HG03571 (cell line): ENCODE measurements around the gene CD164.
"Not testable (repeated sequence)": the region's sequence is repeated elsewhere in the genome, so short reads cannot be mapped to it uniquely, and the experiment has no call there.

Source experiments
- ATAC-seq: cut with Tn5 transposase; IDR thresholded peaks from one replicate; pipeline ENCODE4 v1.9.1; 2021; ENCODE audit not compliant: unreplicated experiment

The CD164 gene

GRCh38 chr6:109377717-109378116, 4.5 kb downstream of the CD164 start:
- no peak for ATAC-seq

DNA sequence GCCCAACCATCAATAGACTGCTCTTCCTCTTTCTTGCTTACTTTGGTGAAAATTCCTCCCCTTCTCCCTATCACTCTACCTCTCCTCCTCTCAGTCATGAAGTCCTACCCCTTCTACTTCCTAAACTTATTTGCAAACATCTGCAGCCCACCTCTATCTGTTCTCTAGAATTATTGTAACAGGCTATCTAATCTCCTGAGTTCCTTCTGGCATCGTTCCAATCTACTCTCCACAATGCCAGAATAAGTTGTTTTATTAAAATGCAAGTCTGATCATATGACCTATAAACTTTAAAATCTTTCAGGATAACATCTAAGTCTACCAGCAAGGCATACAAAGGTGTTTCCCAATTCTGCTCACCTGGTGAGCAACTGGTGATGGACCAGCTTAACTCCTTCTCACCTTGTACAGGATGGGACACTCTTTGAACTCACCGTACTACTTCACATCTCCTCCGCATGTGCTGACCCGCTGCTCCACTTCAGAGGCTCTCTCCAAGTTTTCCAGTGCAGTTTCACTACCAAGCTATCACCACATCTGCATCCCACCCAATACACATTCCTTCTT, 7.9 kb downstream of the CD164 start:
- ATAC-seq = no peak

DNA sequence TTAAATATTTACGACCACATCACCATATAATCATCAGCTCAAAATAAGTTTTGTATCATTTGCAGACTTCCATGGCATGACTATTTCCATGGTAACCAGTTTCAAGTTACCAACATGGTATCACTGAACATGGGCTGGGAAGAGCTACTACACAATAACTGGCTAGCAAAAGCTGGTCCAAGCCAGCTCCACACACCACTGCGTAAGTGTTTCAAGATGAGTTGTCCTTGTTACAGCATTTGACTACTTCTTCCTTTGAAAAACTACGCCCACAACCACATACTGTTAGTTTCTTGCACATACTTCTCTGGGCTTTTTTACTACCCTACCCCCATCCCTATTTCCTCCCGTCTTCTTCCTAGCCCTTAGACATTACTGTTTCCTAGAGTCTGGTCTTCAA, 8.5 kb downstream of the CD164 start:
- peak; percentile 95 for ATAC-seq

DNA sequence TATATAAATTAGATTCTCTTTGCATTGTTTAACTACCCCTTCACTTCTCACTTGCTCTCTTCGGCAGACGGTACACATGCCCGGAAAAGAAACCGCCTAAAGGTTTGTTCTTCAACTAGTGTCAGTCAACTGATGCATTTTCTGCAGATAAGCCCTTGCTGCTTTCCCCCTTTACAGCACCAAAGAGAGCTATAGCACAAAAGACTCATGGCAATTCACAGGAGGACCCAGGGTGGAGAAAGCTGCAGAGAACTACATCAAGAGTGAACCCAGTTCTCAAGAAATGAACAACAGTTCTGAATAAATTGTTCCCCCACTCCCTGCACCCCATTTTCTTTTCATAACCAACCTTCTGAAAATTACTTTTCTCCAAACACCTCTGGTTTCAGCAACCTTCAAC, 8.9 kb downstream of the CD164 start:
- ATAC-seq = no peak

GRCh38 chr6:109372130-109372529, 10.1 kb downstream of the CD164 start:
- ATAC-seq = no peak

- no peak for ATAC-seq
Measured at GRCh38 chr6:109370792-109371191, 11.5 kb downstream of the CD164 start.

GRCh38 chr6:109370336-109370735, 11.9 kb downstream of the CD164 start:
- ATAC-seq = no peak

GRCh38 chr6:109369728-109370127, 12.5 kb downstream of the CD164 start:
- ATAC-seq = no peak

- ATAC-seq = not testable (repeated sequence)
Measured at GRCh38 chr6:109364382-109365078, 17.7 kb downstream of the CD164 start.

DNA sequence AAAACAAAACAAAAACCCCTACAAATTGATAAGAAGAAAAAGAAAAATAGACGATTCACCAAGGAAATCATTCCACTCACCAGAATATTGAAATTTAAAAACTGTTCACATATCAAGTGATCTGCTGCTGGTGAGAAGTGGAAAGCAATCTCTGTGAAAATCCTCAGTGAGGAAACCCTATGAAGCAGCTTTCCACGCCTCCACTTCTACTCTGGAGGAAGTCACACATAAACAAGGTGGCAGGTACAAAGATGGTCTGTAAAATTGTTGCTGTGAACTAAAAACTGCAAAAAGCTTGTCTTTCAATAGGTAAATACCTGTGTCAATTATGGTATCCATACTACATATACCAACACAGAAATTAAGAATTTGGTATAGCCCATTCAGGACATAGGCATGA, 18.5 kb downstream of the CD164 start:
- ATAC-seq = no peak

DNA sequence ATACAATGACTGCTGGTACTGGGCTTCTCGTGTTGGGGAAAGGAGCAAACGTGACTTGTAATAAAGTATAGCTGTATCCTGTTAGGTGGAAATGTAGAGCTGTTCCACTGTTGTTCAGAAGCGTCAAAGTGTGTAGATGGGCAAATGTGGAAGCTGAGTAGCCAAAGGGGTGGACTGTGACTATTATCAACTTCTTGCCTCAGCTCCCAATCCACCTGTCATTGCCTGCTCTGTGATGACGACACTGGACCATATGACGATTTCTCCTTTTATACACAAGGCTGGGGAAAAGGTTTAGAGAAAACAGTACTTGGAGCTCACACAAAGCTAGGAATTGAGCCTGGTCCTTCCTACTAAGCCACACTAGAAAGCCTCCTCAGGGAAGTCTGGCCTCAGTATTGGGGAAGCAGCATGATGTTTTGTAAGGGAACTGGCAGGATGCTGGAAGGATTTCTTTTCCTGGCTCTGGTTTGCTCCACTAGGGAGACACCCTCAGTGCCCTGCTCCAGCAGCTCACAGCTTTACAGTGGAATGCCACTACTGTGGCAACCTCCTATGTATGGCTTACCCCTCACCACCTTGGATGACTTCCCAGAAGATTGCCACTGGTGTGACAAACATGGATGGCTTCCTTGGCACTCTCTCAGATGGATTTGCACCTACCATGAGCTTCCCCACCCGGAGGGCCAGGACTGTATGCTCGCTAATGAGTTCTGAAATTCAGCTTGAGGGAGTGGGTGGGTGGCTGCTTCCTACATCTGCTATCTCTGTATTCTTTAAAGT, 20.0 kb downstream of the CD164 start:
- ATAC-seq = no peak

DNA sequence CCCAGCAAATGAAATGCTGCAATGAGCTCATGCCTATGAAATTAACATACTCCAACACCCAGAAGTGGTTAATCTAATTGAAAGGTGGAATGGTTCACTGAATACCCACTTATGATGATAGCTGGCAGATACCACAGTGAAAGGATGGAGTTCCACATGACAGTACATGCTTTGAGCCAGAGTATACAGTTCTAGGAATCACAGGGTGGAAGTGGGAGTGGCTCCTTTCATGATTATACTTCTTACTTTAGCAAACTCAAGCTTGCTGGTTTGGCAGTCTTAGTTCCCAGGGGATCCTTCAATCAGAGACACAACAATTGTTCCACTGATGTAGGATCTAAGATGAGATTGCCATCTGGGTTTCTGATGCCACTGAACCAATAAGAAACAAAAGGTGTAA, 21.5 kb downstream of the CD164 start:
- no peak for ATAC-seq

- ATAC-seq = no peak
Measured at GRCh38 chr6:109360281-109360680, 22.0 kb downstream of the CD164 start.

GRCh38 chr6:109359248-109359647, 23.0 kb downstream of the CD164 start:
- no peak for ATAC-seq

DNA sequence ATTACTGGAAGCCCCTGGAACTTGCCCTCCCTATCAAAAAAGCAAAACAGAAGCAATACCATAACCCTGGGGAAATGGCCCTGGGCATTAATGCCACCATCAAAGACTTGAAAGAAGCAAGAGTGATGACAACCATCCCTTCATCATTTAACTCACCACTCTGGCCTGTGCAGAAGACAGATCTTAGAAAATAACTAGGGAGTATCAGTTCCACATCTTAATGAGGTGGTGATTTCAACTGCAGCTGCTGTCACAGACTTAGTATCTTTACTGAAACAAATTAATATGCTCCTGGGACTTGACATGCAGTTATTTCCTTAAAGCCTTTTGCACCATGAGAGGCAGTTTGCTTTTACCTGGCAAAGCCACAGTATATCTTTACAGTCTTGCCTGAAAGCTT, 24.1 kb downstream of the CD164 start:
- no peak for ATAC-seq

DNA sequence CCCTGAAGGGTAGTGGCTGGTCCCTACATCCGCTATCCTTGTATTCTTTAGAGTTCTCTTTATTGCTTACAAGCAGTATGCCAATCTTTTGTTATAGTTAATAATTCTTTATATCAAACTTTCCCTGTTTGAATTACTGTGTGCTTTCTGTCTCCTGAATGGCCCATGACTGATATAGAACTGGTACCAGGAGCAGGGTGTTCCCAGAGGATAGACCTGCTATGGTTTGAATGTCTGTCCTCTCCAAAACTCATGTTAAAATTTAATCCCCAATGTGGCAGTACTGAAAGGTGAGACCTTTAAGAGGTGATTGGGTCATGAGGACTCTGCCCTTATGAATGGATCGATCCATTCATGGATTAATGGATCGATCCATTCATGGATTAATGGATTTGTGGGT, 26.0 kb downstream of the CD164 start:
- no peak for ATAC-seq

DNA sequence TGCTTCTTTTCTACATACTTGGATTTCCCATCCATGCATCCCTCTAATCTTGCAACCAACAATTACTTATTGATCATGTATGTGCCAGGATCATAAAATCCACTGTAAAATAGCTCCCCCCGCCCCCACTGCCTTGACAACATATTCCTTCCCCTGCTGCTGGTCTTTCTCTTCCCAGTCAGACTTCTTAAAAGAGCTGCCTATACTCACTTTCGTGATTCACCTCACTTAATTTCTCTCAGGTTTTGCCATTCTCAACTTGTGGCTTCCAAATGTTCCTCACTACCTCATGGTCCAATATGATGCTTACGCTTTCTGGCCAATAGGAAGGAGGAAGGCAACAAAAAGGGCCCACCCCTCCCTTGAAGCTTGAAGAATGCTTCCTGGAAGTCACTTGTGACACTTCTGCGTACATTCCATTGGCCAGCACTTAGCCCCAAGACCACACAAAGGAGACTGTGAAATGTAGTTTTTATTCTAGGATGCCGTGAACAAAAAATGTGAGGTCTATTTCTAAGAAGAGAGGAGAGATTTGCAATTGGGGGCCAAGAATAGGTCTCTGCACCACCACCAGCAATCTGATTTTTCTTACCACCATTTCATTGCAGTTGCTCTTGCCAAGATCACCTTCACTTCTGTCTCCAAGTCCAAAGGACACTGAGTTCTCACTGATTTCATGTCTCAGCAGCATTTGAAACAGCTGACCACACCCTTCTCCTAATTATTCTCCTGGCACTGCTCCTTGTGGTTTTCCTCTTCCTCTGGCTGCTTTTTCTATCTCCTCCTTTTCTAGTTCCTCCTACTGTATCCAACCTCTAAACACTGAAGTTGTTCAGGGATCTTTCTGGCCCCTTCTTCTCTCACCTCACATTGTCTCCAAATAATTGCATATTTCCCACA, 30.8 kb downstream of the CD164 start:
- no peak for ATAC-seq

DNA sequence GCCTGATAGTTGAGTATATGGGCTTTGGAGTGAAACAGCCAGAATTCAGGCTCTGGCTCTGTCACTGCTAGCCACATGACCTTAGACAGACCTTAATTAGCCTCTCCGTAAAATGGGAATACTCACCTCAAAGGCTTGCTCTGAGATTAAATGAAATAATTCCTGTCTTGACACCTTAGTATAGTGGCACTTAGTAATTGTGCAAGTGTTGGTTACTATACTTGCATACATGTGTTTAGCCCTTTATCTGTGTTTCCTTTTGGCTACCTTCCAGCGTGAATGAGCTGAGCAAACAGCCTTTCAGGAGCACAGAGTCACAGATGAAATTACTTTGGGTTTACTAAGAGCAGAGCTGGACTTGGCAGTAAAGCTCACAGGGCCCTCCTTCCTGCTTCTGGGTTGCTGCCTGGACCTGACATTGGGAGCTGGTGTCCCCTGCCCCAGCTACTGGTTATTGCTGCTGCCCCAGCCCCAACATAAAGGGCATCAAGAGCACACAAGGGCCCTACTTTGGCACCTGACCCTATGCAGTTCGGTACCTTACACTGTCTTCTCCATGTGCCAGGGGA, 32.8 kb downstream of the CD164 start:
- no peak for ATAC-seq

- no peak for ATAC-seq
Measured at GRCh38 chr6:109348226-109348625, 34.0 kb downstream of the CD164 start.

- ATAC-seq = no peak
Measured at GRCh38 chr6:109347779-109348178, 34.5 kb downstream of the CD164 start.

DNA sequence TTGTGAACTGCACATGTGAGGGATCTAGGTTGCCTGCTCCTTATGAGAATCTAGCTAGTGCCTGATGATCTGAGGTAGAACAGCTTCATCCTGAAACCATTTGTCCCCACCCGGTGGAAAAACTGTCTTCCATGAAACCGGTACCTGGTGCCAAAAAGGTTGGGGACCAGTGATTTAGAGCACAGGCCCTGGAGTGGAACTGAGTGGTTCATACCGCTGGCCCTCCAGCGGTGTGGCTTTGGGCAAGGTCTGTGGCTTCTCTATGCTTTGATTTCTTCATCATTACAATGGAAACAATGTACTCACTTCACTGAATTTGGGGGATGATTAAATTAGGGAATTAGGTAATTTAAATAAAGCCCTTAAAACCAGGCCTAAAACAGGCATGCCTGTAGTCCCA, 36.3 kb downstream of the CD164 start:
- no peak for ATAC-seq
